ENCODE measurements around the gene ANTXRL.
A peak's percentile ranks its signal among the peaks of the same experiment; 100 is the strongest.
"Not testable (repeated sequence)": the region's sequence is repeated elsewhere in the genome, so short reads cannot be mapped to it uniquely, and the experiment has no call there.

The ANTXRL gene

DNA sequence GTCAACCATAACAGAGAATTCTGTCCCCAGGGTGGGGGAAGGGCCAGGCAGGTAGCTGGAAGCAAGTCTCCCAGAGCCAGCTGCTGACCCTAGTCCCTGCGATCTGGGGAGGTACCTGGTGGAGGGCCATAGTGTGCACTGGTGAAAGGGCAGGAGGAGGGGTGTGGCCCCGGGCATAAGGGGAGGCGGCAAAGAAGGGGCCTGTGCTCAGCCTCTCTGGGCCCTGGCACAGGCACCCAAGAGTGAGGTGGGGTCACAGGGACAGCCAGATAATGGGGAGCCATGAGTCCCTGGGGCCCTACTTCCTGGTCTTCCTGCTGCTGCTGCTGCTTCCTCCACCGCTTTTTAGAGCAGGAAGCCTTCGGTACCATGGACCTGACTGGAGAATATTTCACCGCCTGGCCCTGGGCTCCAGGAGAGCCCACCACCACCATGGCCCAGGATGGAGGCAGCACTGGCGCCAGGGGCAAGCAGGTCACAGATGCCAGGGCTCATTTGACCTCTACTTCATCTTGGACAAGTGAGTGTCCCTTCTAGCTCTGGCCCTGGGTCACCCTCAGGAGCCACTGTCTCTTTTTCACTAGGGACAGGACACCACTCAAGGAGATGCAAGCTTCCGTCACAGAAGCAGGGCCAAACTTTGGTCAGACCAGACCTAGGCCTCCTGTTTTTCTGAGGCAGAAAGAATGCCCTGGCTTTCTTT, at the start of gene ANTXRL:
ANTXRL (plus strand) TSS at position 7 of the 703 bp plus-strand sequence; CDS start at position 273, 266 bp downstream.
- Histone ChIP-seq H3K36me3 (no peaks in the 10 kb centered on the region), H3K4me2 (peak within 1 kb of the TSS in 7 of 11 experiments; percentile 8 to 97 (median 21); a peak in 8 of 22 replicates), H3K27ac (no peak within 1 kb of the TSS), H3K9me3 (replicated peaks in 1 of 11) (no peaks in the 10 kb centered on the region), H3K27me3 (peaks cover 32 to 43% (median 40%) of the 10 kb centered on the region in 11 experiments), H3K4me1 (peaks cover 13 to 34% (median 26%) of the 10 kb centered on the region in 10 experiments), H4K20me1 (peaks cover 0 to 6% (median 0%) of the 10 kb centered on the region in 11 experiments; a peak in 3 of 22 replicates), H3K9ac (no peak within 1 kb of the TSS), H3K4me3 (no peak within 1 kb of the TSS)
- no peak for TF ChIP-seq Cebpa-rat (IDR thresholded peaks at IDR 0.05)

DNA sequence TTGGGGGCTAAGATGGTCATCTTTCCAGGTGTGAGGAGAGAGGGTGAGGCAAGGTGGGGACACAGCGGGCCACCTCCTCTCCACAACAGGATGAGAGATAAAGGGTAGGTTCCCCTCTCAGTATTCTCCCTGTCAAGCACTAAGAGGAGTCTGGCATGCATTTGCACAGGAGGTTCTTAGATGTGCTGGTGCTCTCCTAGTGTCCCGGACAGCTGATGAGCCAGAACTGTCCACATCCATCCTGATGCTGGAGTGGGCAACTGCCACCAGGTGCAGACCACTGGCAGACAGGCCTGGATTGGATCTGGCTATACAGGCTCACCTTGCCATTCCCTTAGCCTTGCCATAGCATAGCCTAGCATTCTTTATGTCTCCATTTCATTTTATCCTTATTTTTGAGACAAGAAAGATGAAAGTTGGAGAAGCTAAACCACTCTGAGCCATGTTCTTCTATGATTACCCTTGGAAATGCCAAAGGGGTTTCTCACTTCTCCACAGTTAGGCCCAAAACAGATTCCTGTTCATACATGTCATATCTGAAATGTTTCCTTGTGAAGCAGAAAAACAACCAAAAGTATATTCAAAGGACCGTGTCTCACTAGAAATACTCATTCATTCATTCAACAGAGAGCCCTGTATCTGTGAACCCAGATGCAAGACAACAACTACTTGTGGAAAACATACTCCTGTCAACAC, 48.8 kb upstream of the ANTXRL start:
- H3K4me2 ChIP-seq: no peak overlapping the region
- H3K27ac ChIP-seq: no peak overlapping the region
- H3K4me3 ChIP-seq: no peak overlapping the region
- peaks cover 15 to 22% (median 20%) of the 10 kb centered on the region in 11 experiments for H3K9me3 ChIP-seq (replicated peaks in 1 of 11)
- no peak overlapping the region for H3K9ac ChIP-seq
- no peaks in the 10 kb centered on the region for H4K20me1 ChIP-seq
- no peak for TF ChIP-seq Cebpa-rat (IDR thresholded peaks at IDR 0.05)
- 0 out of 20 replicates have a peak, but pooled peaks cover 0 to 5% (median 0%) of the 10 kb centered on the region in 10 experiments for H3K4me1 ChIP-seq
- no peaks in the 10 kb centered on the region for H3K27me3 ChIP-seq
- peaks cover 0 to 21% (median 0%) of the 10 kb centered on the region in 11 experiments; a peak in 4 of 22 replicates for H3K36me3 ChIP-seq

DNA sequence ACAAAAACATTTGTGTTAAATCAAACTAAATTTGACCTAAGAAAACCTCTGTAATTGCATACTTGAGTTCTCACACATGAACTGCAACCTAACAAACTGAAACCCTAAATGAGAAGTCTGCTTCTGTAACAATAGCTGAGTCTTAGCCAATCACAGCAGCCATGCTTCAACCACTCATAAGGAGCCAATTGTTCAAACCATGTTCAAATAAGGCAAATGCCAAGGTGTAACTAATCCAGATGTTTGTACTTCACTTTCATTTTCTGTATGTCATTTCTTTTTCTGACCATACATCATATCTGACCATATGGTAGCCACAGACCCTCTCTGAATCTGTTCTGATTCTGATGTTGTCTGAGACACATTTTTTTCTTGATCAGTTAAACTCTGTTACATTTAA, 47.5 kb upstream of the ANTXRL start:
- no peak for TF ChIP-seq Cebpa-rat (IDR thresholded peaks at IDR 0.05)
- Histone ChIP-seq H3K9me3 (replicated peaks in 1 of 11) (peaks cover 15 to 24% (median 21%) of the 10 kb centered on the region in 11 experiments), H3K4me3 (no peak overlapping the region), H3K4me1 (no peaks in the 10 kb centered on the region), H3K9ac (no peak overlapping the region), H3K36me3 (peaks cover 0 to 21% (median 0%) of the 10 kb centered on the region in 11 experiments; a peak in 4 of 22 replicates), H4K20me1 (no peaks in the 10 kb centered on the region), H3K4me2 (no peak overlapping the region), H3K27me3 (no peaks in the 10 kb centered on the region), H3K27ac (no peak overlapping the region)

DNA sequence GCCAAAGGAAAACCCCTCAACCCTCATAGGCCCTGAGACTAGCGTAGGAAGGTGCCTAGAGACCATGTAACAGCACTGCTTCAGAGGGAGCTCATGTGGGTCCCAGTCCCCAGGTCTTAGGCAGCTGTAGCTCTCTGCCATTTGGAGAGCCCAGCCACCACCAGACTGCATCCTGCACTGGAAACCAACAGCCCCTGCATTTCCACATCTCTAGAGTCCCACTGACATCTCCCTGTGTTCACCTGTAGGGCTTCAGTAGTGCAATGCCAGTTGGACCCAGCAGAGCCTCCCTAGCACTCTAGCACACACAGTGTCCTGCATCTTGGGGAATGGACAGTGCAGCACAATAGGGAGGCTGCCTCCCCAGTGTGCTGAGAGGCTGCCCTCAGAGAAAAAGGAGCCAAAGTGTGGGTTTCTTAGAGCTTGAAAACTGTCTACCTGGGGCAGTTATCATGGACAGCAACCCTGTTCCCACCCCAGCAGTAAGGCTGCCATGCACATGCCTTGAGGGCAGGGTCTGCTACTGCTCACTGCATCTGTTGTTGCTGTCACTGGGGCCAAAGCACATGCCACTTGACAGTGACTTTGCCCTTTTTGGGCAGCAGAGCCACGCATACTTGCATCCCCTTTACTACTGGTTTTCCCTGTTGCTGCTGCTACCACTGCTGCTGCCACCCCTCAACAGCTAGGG, 46.7 kb upstream of the ANTXRL start:
- H3K9ac ChIP-seq: no peak overlapping the region
- no peaks in the 10 kb centered on the region for H4K20me1 ChIP-seq
- TF ChIP-seq Cebpa-rat (IDR thresholded peaks at IDR 0.05): no peak
- H3K4me2 ChIP-seq: no peak overlapping the region
- peaks cover 15 to 24% (median 21%) of the 10 kb centered on the region in 11 experiments for H3K9me3 ChIP-seq (replicated peaks in 1 of 11)
- H3K27ac ChIP-seq: no peak overlapping the region
- H3K27me3 ChIP-seq: no peaks in the 10 kb centered on the region
- peaks cover 0 to 21% (median 0%) of the 10 kb centered on the region in 11 experiments; a peak in 4 of 22 replicates for H3K36me3 ChIP-seq
- H3K4me1 ChIP-seq: no peaks in the 10 kb centered on the region
- H3K4me3 ChIP-seq: no peak overlapping the region

DNA sequence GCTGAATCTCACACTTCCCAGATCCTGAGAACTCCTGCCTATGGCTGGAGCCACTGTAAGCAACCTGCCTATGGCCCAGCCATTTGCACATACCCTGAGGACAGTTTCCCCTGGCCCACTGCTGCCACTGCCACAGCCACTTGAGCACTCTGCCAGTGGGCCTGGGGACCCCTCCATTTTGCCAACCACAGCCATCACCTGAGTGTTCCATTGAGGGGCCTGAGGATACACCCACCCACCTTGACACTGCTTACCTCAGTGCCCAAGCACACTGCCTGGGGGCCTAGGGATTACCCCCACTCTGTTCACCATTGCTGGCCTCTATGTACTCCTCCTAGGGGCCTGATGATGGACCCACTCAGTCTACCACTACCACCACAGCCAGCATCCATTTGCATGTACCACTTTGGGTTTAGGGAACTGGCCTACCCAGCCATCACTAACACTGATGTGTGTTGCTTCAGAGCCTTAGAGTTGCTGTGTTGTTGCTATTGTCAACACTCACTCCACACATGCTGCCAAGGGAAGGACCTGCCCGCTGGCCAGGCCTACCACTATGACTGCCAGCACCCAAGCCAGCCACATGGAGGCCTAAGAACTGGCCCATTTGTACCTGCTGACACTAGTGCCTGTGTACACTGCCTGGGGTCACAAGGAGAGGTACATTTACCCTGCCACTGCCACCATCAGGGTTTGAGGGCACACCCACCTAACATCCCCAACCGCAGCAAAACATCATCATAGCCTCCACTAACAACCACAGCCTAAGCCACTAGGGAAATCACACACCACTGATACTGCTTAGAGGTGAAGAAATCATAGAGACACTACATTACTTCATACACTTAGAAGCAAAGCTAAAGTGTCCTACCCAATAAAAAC, 45.9 kb upstream of the ANTXRL start:
- Histone ChIP-seq H3K36me3 (peaks cover 0 to 21% (median 0%) of the 10 kb centered on the region in 11 experiments; a peak in 4 of 22 replicates), H3K4me1 (no peaks in the 10 kb centered on the region), H3K27me3 (no peaks in the 10 kb centered on the region), H3K9ac (no peak overlapping the region), H3K9me3 (replicated peaks in 1 of 11) (peaks cover 15 to 24% (median 21%) of the 10 kb centered on the region in 11 experiments), H3K27ac (no peak overlapping the region), H3K4me3 (no peak overlapping the region), H3K4me2 (no peak overlapping the region), H4K20me1 (no peaks in the 10 kb centered on the region)
- no peak for TF ChIP-seq Cebpa-rat (IDR thresholded peaks at IDR 0.05)

DNA sequence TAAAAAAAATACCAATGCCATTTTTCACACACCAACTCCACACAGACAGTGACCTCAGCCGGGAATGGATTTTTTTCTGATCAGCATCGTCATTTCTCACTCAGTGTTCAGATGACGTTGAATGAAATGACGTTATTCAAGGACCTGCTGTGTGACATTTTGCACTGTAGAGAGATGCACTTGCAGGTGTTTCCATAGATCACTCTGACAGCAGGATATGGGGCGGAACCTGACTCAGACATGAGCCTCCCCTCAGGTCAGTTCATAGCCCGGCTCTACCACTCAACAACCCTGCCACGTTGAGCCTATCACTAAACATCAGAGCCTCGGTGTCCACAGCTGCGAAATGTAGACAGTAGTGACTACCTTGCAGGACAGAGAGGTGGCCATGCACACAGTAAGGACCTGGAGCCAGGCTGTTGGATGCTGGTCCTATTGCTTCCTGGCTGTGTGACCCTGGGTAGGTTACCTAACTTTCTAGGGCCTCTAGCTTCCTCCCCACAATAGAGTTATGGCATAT, 41.4 kb upstream of the ANTXRL start:
- peaks cover 0 to 17% (median 0%) of the 10 kb centered on the region in 11 experiments; a peak in 5 of 22 replicates for H3K36me3 ChIP-seq
- H3K27me3 ChIP-seq: no peaks in the 10 kb centered on the region
- no peak overlapping the region for H3K27ac ChIP-seq
- H3K9ac ChIP-seq: no peak overlapping the region
- no peaks in the 10 kb centered on the region for H4K20me1 ChIP-seq
- no peaks in the 10 kb centered on the region for H3K4me1 ChIP-seq
- peaks cover 15 to 24% (median 20%) of the 10 kb centered on the region in 11 experiments for H3K9me3 ChIP-seq (replicated peaks in 1 of 11)
- H3K4me2 ChIP-seq: no peak overlapping the region
- TF ChIP-seq Cebpa-rat (IDR thresholded peaks at IDR 0.05): no peak
- H3K4me3 ChIP-seq: no peak overlapping the region

DNA sequence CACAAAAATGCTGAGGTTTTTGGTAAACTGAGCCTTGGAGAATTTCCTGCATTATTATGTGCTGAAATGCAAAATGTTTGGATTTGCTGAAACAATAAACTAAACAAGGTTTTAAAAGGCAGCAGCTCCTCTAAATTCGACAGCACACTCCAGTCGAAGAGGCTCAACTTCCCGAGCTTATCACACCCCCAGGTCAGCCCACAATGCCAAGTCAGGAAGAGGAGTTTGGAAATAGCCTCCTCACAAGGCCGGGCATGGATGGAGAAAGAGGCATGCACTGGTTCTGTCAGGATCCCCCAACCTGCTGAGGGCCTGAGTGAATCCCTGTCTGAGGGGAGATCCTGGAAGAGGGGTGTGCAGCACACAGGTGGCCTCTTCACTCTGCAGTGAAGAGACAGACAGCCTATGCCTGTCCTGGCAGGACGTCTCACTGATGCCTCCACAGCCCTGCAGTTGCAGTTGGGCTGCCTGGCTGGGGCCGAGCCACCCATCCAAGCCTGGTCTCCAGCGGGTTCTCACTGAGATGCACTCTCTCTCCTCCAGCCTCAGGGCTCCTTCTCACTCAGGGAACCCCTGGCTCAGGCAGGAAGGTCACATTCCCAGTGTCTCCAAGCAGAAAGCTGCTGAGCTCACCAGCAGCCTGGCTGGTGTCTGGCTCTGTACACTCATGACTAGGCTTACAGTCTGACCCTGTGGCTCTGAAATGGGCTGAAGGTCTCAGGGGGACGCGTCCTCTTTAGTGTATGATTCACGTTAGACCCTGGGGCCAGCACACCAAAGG, 40.2 kb upstream of the ANTXRL start:
- H3K4me1 ChIP-seq, H3K27me3 ChIP-seq, H3K4me2 ChIP-seq, H3K27ac ChIP-seq, H3K4me3 ChIP-seq, H4K20me1 ChIP-seq, H3K9ac ChIP-seq: not testable (repeated sequence)
- Histone ChIP-seq H3K36me3 (peaks cover 0 to 10% (median 0%) of the 10 kb centered on the region in 11 experiments; a peak in 4 of 22 replicates), H3K9me3 (replicated peaks in 1 of 11) (peaks cover 9 to 17% (median 12%) of the 10 kb centered on the region in 11 experiments; a peak in 21 of 22 replicates)

DNA sequence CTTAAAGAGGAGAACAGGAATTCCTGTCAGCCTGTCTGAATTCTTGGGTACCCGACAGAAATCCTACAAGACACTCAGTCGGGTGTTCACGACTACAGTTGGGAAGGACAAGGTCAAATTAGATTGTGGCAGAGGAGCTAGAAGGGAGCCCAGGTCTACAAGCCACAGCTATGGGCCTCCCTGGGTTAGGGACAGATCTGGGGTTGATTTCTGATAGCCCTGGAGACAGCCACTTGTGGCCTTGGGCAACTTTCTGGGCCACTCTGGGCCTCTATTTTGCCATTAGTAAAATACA, 39.7 kb upstream of the ANTXRL start:
- no peak overlapping the region for H3K4me3 ChIP-seq
- peaks cover 0 to 7% (median 0%) of the 10 kb centered on the region in 11 experiments; a peak in 4 of 22 replicates for H3K36me3 ChIP-seq
- no peak overlapping the region for H3K4me2 ChIP-seq
- H3K4me1 ChIP-seq: no peaks in the 10 kb centered on the region
- H4K20me1 ChIP-seq: no peaks in the 10 kb centered on the region
- no peak overlapping the region for H3K9ac ChIP-seq
- H3K9me3 ChIP-seq (replicated peaks in 1 of 11): peaks cover 4 to 11% (median 7%) of the 10 kb centered on the region in 11 experiments; a peak in 21 of 22 replicates
- TF ChIP-seq Cebpa-rat (IDR thresholded peaks at IDR 0.05): no peak
- no peaks in the 10 kb centered on the region for H3K27me3 ChIP-seq
- no peak overlapping the region for H3K27ac ChIP-seq
